SU-DHL-6 (cell line): ENCODE data around the gene BDKRB2.
A peak's percentile ranks its signal among the peaks of the same experiment; 100 is the strongest.

Experiments
- H2AFZ ChIP-seq: fragments of 200-600 bp; sonication (generic); 2 replicates; pipeline ENCODE4 v1.6.1; 2014; ENCODE audit warnings: low read depth, mild to moderate bottlenecking, moderate library complexity, mixed read lengths, antibody characterized with exemption, low read length; ENCODE audit not compliant: severe bottlenecking
- H3F3A ChIP-seq: fragments of 200-600 bp; shearing (Covaris generic); 2 replicates; pipeline ENCODE4 v1.6.0; 2016; ENCODE audit warnings: antibody characterized with exemption, mild to moderate bottlenecking; ENCODE audit not compliant: insufficient read depth
- H3K27ac ChIP-seq: fragments of 200-600 bp; sonication (generic); 2 replicates; pipeline ENCODE4 v1.5.1; 2016; ENCODE audit warnings: low read depth, mild to moderate bottlenecking, low read length, moderate library complexity, mixed read lengths
- H3K27me3 ChIP-seq: fragments of 200-600 bp; sonication (generic), shearing (Covaris generic); 2 replicates; pipeline ENCODE4 v1.6.0; 2014; ENCODE audit warnings: mild to moderate bottlenecking, low read length
- H3K36me3 ChIP-seq: fragments of 200-600 bp; sonication (generic); 2 replicates; pipeline ENCODE4 v1.6.1; 2014; ENCODE audit warnings: mild to moderate bottlenecking, low read length, mixed read lengths
- H3K4me2 ChIP-seq: fragments of 300-600, 200-600 bp; shearing (Covaris generic), sonication (generic); 2 replicates; pipeline ENCODE4 v1.6.0; 2014; ENCODE audit warnings: low read length, low read depth, mild to moderate bottlenecking; ENCODE audit not compliant: poor library complexity, severe bottlenecking
- H3K4me3 ChIP-seq: fragments of 200-600 bp; sonication (generic); 2 replicates; pipeline ENCODE4 v1.5.1; 2014; ENCODE audit warnings: antibody characterized with exemption, low read length, mild to moderate bottlenecking, mixed read lengths; ENCODE audit not compliant: insufficient read depth, poor library complexity, severe bottlenecking
- H3K79me2 ChIP-seq: fragments of 200-600 bp; sonication (generic); 2 replicates; pipeline ENCODE4 v1.6.1; 2014; ENCODE audit warnings: mild to moderate bottlenecking, low read length, moderate library complexity; ENCODE audit not compliant: insufficient read depth
- H3K9ac ChIP-seq: fragments of 200-600 bp; sonication (generic); 2 replicates; pipeline ENCODE4 v1.7.0; 2014; ENCODE audit warnings: mild to moderate bottlenecking, low read length
- H3K9me2 ChIP-seq: fragments of 200-600 bp; sonication (generic); replicated peaks from 2 replicates; pipeline ENCODE4 v1.6.1; 2014; ENCODE audit warnings: low read length; ENCODE audit not compliant: insufficient read depth
- H3K9me3 ChIP-seq: fragments of 200-600 bp; sonication (generic); 2 replicates; pipeline ENCODE4 v1.6.1; 2014; ENCODE audit warnings: low read length, mixed read lengths; ENCODE audit not compliant: insufficient read depth
- H4K20me1 ChIP-seq: fragments of 200-600 bp; sonication (generic); 2 replicates; pipeline ENCODE4 v1.6.1; 2014; ENCODE audit warnings: low read depth, mild to moderate bottlenecking, antibody characterized with exemption, low read length, moderate library complexity, mixed read lengths
- CTCF ChIP-seq: fragments of 200-600 bp; sonication (generic); IDR thresholded peaks from one replicate; pipeline ENCODE4 v1.5.1; 2017; ENCODE audit warnings: antibody characterized with exemption, mild to moderate bottlenecking, low read length, moderate library complexity; ENCODE audit not compliant: insufficient read depth, poor library complexity, severe bottlenecking
- EZH2phosphoT487 ChIP-seq: fragments of 200-600 bp; sonication (generic), shearing (Covaris generic); conservative IDR thresholded peaks from 2 replicates; pipeline ENCODE4 v1.6.1; 2018; ENCODE audit warnings: mild to moderate bottlenecking, antibody characterized with exemption, low read length, moderate library complexity, mixed read lengths

BDKRB2 gene

DNA sequence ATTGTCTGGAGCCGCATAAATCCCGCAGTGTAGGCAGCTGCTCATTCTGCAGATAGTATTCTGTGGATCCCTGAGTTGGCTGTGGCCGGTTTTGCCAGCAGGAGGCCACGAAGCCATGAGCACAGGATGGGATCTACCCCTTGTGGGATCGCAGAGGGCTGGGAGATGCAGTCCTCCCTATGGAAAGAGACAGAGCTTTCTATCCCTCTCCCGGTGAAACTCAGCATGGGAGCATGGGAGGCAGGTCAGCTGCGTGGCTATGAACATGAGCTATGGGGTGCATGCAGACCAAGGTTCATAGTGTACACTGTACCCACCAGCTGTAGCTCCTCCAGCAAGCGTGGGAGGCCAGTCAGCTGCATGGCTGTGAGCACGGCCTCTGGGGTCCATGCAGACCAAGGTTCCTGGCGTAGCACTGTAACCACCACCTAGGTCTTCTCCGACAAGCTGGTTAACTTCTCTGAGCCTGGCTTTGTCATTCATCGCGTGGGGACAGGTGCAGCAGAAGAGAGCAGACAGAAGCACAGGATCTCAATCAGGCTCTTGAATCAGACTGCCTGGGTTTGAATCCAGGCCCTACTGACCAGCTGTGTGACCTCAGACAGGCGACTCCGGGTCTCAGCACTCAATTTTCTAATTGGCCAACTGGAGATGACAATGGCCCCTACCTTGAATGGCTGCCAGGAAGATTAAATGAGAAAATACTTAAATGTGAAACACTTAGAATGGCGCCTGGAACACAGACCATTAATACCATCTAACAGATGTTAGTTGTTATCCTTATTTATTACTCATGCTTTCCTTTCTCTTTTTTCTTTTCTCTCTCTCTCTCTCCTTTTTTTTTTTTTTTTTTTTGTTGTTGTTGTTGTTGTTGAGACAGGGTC, 57.4 kb downstream of the BDKRB2 start:
- Histone ChIP-seq H3K9me2 (no peaks in the 10 kb centered on the region), H3K4me3 (no peak overlapping the region), H3K27ac (no peak overlapping the region), H3K36me3 (no peaks in the 10 kb centered on the region), H3K9me3 (no peaks in the 10 kb centered on the region), H3K27me3 (no peaks in the 10 kb centered on the region), H3K4me2 (no peak overlapping the region), H3F3A (no peaks in the 10 kb centered on the region), H3K79me2 (no peaks in the 10 kb centered on the region), H2AFZ (no peak overlapping the region), H3K9ac (no peak overlapping the region), H4K20me1 (no peaks in the 10 kb centered on the region)
- TF ChIP-seq EZH2phosphoT487 (no peak), CTCF (no peak)

GRCh38 chr14:96263347-96264199, 58.9 kb downstream of the BDKRB2 start:
- TF ChIP-seq CTCF (no peak), EZH2phosphoT487 (no peak)
- H2AFZ ChIP-seq, result peak overlapping the region; percentile 32

DNA sequence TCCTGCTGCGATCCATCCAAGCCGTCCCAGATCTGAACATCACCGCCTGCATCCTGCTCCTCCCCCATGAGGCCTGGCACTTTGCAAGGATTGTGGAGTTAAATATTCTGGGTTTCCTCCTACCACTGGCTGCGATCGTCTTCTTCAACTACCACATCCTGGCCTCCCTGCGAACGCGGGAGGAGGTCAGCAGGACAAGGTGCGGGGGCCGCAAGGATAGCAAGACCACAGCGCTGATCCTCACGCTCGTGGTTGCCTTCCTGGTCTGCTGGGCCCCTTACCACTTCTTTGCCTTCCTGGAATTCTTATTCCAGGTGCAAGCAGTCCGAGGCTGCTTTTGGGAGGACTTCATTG, 59.5 kb downstream of the BDKRB2 start:
- TF ChIP-seq CTCF (no peak), EZH2phosphoT487 (no peak)
- no peak overlapping the region for H3K4me3 ChIP-seq
- H3K36me3 ChIP-seq, result no peaks in the 10 kb centered on the region
- no peak overlapping the region for H2AFZ ChIP-seq
- no peaks in the 10 kb centered on the region for H3K9me2 ChIP-seq
- H3K9me3 ChIP-seq, result no peaks in the 10 kb centered on the region
- no peak overlapping the region for H3K4me2 ChIP-seq
- no peaks in the 10 kb centered on the region for H3F3A ChIP-seq
- H3K27ac ChIP-seq, result no peak overlapping the region
- H3K9ac ChIP-seq, result no peak overlapping the region
- H3K27me3 ChIP-seq, result no peaks in the 10 kb centered on the region
- no peaks in the 10 kb centered on the region for H4K20me1 ChIP-seq
- H3K79me2 ChIP-seq, result no peaks in the 10 kb centered on the region

More at GRCh38 chr14:96263347-96264199, 58.9 kb downstream of the BDKRB2 start:
- Histone ChIP-seq H3K9me3 (no peaks in the 10 kb centered on the region), H3K27ac (no peak overlapping the region), H3K27me3 (no peaks in the 10 kb centered on the region), H3K36me3 (no peaks in the 10 kb centered on the region), H3K9ac (no peak overlapping the region), H3K79me2 (no peaks in the 10 kb centered on the region), H4K20me1 (no peaks in the 10 kb centered on the region), H3K9me2 (no peaks in the 10 kb centered on the region), H3F3A (no peaks in the 10 kb centered on the region), H3K4me2 (no peak overlapping the region), H3K4me3 (no peak overlapping the region)
